ENCODE measurements around the gene GPR21. TPM values are rescaled to one million over a fixed set of nuclear protein-coding genes. Genes with fewer than 3 reads are reported as not detected.

Gene GPR21, protein sequence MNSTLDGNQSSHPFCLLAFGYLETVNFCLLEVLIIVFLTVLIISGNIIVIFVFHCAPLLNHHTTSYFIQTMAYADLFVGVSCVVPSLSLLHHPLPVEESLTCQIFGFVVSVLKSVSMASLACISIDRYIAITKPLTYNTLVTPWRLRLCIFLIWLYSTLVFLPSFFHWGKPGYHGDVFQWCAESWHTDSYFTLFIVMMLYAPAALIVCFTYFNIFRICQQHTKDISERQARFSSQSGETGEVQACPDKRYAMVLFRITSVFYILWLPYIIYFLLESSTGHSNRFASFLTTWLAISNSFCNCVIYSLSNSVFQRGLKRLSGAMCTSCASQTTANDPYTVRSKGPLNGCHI
- not detected in 2 replicates for total RNA-seq

DNA sequence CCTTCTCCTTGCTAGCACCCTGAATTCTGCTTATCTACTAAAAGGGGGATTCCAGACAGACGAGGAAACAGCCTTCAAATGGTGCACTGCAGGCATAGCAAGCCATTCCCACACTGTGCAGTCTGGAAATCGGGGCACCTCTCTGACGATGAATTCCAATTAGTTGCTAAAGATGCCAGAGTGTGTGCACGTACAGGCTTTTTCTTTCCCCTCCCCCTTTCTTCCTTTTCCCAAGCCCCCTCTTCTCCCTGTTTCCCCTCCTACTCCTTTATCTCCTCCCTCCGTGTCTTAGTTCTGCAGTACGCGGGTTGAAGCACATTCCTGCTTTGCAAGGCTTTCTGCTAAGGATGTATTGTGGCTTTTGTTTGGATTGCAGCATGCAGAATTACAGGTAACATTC is at the start of gene GPR21:
TSS of gene GPR21 (plus strand) at position 316 of the 400 bp plus-strand sequence. CDS start 900 bp downstream, outside the sequence.
- TF ChIP-seq, protein P1, sequence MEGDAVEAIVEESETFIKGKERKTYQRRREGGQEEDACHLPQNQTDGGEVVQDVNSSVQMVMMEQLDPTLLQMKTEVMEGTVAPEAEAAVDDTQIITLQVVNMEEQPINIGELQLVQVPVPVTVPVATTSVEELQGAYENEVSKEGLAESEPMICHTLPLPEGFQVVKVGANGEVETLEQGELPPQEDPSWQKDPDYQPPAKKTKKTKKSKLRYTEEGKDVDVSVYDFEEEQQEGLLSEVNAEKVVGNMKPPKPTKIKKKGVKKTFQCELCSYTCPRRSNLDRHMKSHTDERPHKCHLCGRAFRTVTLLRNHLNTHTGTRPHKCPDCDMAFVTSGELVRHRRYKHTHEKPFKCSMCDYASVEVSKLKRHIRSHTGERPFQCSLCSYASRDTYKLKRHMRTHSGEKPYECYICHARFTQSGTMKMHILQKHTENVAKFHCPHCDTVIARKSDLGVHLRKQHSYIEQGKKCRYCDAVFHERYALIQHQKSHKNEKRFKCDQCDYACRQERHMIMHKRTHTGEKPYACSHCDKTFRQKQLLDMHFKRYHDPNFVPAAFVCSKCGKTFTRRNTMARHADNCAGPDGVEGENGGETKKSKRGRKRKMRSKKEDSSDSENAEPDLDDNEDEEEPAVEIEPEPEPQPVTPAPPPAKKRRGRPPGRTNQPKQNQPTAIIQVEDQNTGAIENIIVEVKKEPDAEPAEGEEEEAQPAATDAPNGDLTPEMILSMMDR (conservative IDR thresholded peaks at IDR 0.05; ENCODE audit: low read depth, low read length): no peak
- no peak within 1 kb of the TSS for H3K4me3 ChIP-seq (ENCODE audit: low read depth, low read length)
- DNase-seq (ENCODE audit: low read depth): no peak

DNA sequence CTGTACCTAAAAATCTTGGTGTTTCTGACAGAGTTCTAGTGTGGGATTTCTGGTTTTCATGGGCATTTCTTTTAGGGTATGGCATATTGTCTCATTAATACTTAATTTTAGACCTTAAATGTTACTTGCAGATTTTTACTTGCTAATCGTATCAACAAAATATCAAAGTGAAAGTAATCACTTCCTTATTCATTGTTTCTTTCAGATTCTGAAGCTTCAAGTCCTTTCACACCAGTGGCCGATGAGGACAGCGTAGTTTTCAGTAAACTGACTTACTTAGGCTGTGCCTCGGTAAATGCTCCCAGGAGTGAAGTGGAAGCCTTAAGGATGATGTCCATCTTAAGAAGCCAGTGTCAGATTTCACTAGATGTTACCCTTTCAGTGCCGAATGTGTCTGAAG is 47.5 kb upstream of the GPR21 start:
- TF ChIP-seq, protein P1 (conservative IDR thresholded peaks at IDR 0.05; ENCODE audit: low read depth, low read length): no peak
- DNase-seq (ENCODE audit: low read depth): no peak
- no peak overlapping the region for H3K4me3 ChIP-seq (ENCODE audit: low read depth, low read length)

DNA sequence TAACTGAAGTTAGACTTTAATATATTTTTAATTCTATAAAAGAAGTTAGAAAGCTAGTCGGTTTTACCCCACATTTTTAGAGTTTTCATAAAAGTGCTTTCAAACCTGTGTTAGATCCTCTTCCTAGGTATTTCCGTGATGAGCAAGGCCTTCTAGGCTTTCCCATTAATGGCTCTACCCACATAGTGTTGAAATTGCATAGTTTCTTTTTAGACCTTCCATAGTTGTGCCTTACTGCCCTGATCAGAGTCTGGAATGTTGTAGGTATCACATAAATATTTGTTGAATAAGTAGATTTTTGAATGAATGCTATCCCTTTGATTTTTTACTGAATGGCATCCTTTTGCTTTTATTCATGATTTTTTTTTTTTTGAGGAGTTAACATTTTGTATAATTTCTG is 45.3 kb upstream of the GPR21 start:
- TF ChIP-seq, protein P1 (conservative IDR thresholded peaks at IDR 0.05; ENCODE audit: low read depth, low read length): no peak
- no peak overlapping the region for H3K4me3 ChIP-seq (ENCODE audit: low read depth, low read length)
- no peak for DNase-seq (ENCODE audit: low read depth)

DNA sequence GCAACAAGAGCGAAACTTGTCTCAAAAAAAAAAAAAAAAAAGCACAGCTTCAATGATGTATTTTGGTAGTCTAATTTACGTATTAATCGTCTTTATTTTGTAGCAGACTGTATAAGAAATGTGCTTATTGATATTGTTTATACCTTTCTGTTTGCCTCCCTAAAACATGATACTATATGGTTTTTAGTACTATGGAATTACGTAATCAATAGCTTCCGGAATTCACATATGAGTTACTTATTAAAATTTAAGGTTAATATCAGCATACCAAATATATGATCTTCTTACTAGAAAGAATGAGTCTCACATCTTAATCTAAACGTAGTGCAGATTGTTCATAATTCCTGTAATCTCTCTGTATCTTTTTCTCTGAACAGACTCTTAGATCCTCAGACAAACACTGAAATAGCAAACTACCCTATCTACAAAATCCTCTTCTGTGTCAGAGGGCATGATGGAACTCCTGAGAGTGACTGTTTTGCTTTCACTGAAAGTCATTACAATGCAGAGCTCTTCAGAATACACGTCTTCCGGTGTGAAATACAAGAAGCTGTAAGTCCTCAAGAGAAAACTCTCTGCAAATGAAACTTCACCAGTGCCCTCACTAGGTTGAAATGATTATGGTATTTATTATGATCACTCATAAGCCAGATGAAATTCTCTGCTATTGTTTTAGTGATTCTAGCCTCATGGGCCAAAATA is 44.4 kb upstream of the GPR21 start:
- H3K4me3 ChIP-seq (ENCODE audit: low read depth, low read length): no peak overlapping the region
- TF ChIP-seq, protein P1 (conservative IDR thresholded peaks at IDR 0.05; ENCODE audit: low read depth, low read length): no peak
- DNase-seq (ENCODE audit: low read depth): no peak

DNA sequence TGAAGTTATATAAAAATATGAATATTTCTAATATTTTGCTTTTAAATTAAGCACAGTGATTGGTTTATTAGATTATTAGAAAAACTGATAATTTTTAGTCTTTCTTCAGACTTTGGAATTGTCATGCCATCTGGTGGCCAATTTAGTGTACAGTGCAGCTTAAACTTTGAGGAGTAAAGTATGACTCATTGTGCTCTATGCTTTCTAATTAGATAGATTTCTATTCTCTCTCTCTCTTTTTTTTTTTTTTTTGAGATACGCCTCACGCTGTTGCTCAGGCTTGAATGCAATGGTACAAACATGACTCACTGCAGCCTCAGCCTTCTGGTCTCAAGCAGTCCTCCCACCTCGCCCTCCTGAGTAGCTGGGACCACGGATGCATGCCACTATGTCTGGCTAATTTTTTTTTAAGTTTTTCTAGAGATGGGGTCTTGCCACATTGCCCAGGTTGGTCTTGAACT is 42.1 kb upstream of the GPR21 start:
- TF ChIP-seq, protein P1 (conservative IDR thresholded peaks at IDR 0.05; ENCODE audit: low read depth, low read length): peak; percentile 74
- DNase-seq (ENCODE audit: low read depth): peak; percentile 73
- H3K4me3 ChIP-seq (ENCODE audit: low read depth, low read length): no peak overlapping the region

DNA sequence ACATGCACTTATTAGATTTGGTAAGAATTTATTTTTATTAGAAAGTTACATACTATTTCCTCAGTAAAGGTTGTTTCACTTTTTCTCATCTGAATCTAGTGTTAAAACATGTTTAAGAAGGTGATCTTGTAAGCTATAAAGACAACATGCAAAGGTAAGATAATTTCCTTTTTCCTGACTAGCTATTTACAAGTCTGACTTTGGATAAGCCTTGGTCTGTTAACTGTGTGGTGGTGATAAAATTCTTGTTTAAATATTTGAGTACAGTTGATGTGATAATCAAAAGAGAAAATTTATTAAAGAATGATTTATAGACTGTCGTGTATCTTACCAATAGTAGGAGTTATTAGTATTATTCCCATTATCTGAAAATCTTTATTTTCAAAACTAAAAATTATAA is 36.9 kb upstream of the GPR21 start:
- TF ChIP-seq, protein P1 (conservative IDR thresholded peaks at IDR 0.05; ENCODE audit: low read depth, low read length): no peak
- no peak overlapping the region for H3K4me3 ChIP-seq (ENCODE audit: low read depth, low read length)
- DNase-seq (ENCODE audit: low read depth): no peak

Measured in epithelial cell of proximal tubule (primary cell).